HepG2 (cell line): ENCODE measurements around the gene OR52B2. TPM values are rescaled to one million over a fixed set of nuclear protein-coding genes. Genes with fewer than 3 reads are reported as not detected.

Experiments
- ATAC-seq: fragments of 200-7000 bp; cut with Tn5 transposase; 3 replicates; pipeline ENCODE4 v1.9.1; 2020; ENCODE audit warnings: mild to moderate bottlenecking, moderate library complexity
- BruUV-seq: library from RNA; stranded (reverse); fragments of 400-500 nt; replicated peaks from 2 replicates; lab custom pipeline; 2021; lab: Mats Ljungman, UMichigan
- CTCF ChIA-PET: fragments of 300-600 bp; formaldehyde crosslinking; extraction: SDS; loops from one replicate; lab custom pipeline; 2021; ENCODE audit warnings: low total read pairs, inconsistent platforms, low intra/inter-chr PET ratio; lab: Yijun Ruan, JAX
- POLR2A ChIA-PET: fragments of 350-600 bp; sonication (Branson Sonifier 250); formaldehyde crosslinking; loops from one replicate; lab custom pipeline; 2020; ENCODE audit warnings: antibody characterized with exemption, inconsistent platforms; lab: Yijun Ruan, JAX
- DNase-seq: peaks from one replicate; pipeline ENCODE4 v3.0.0-alpha.2; 2015; ENCODE audit warnings: low spot score
- FAIRE-seq: peaks from 3 replicates; lab custom pipeline; 2011; peaks lifted over from hg19 to GRCh38; lab: Jason Lieb, UNC
- H2AFZ ChIP-seq: one replicate; pipeline ENCODE4 v1.6.1; 2011; ENCODE audit warnings: low read length, inconsistent platforms
- H3K27ac ChIP-seq: fragments of 300-600 bp; 3 replicates; pipeline ENCODE4 v1.8.0; 2011; ENCODE audit warnings: mixed run types, mild to moderate bottlenecking, mixed read lengths, low read length, inconsistent platforms; ENCODE audit not compliant: insufficient read depth; ENCODE audit errors: extremely low read length
- H3K27me3 ChIP-seq, 2 experiments: fragments of 200-600 bp in 1 of 2; 2 replicates in 1 of 2; 3 replicates in 1 of 2; pipeline versions ENCODE4 v1.6.0 to v1.8.0; 2011; ENCODE audit warnings: low read length in 2 of 2, mild to moderate bottlenecking in 2 of 2, moderate library complexity in 2 of 2, inconsistent platforms in 1 of 2; ENCODE audit not compliant: insufficient read depth in 2 of 2, control insufficient read depth in 1 of 2
- H3K36me3 ChIP-seq, 2 experiments: fragments of 200-600 bp in 1 of 2; replicated peaks in 1 of 2; 2 replicates in 1 of 2; 3 replicates in 1 of 2; pipeline versions ENCODE4 v1.5.1 to v1.8.0; 2011; ENCODE audit warnings: low read length in 2 of 2, inconsistent platforms in 1 of 2; ENCODE audit not compliant: insufficient read depth in 2 of 2, control insufficient read depth in 1 of 2
- H3K4me1 ChIP-seq: 2 replicates; pipeline ENCODE4 v1.5.1; 2012; ENCODE audit warnings: low read length, inconsistent platforms; ENCODE audit not compliant: insufficient read depth
- H3K4me2 ChIP-seq: 2 replicates; pipeline ENCODE4 v1.6.0; 2011; ENCODE audit warnings: low read depth, low read length, inconsistent platforms
- H3K4me3 ChIP-seq, 3 experiments: fragments of 200-600 bp in 1 of 3; sonication (generic), shearing (Covaris generic) in 1 of 3; replicated peaks in 1 of 3; 2 replicates each; pipeline ENCODE4 v1.5.1; 2011 to 2016; ENCODE audit warnings: low read length in 3 of 3, inconsistent platforms in 2 of 3, low read depth in 2 of 3, mild to moderate bottlenecking in 2 of 3, control low read depth in 1 of 3, mixed read lengths in 1 of 3; ENCODE audit not compliant: insufficient read depth in 1 of 3
- H3K79me2 ChIP-seq: one replicate; pipeline ENCODE4 v1.6.1; 2011; ENCODE audit warnings: low read length, inconsistent platforms; ENCODE audit not compliant: insufficient read depth
- H3K9ac ChIP-seq: 2 replicates; pipeline ENCODE4 v1.6.0; 2011; ENCODE audit warnings: mild to moderate bottlenecking, low read depth, low read length, inconsistent platforms; ENCODE audit not compliant: insufficient read depth
- H3K9me3 ChIP-seq: 2 replicates; pipeline ENCODE4 v1.5.1; 2012; ENCODE audit warnings: mild to moderate bottlenecking, low read length
- H4K20me1 ChIP-seq: 2 replicates; pipeline ENCODE4 v1.6.0; 2011; ENCODE audit warnings: inconsistent platforms, mild to moderate bottlenecking, low read length, moderate library complexity; ENCODE audit not compliant: insufficient read depth
- BCL6 ChIP-seq: IDR thresholded peaks from 2 replicates; pipeline ENCODE4 v1.6.1; 2016; ENCODE audit warnings: missing genetic modification reagents, missing compliant biosample characterization
- CREB3 ChIP-seq: sonication (generic); formaldehyde crosslinking; IDR thresholded peaks from 2 replicates; pipeline ENCODE4 v1.5.0; 2020; ENCODE audit warnings: missing genetic modification reagents
- LCORL ChIP-seq, 2 experiments: fragments of 450-650 bp in 1 of 2; sonication (generic) in 1 of 2; formaldehyde crosslinking in 1 of 2; IDR thresholded peaks; 2 replicates each; pipeline versions ENCODE4 v1.5.0 to v1.6.1; 2017 to 2020; ENCODE audit warnings: antibody characterized with exemption in 1 of 2, missing genetic modification reagents in 1 of 2
- MAFF ChIP-seq: IDR thresholded peaks from 2 replicates; pipeline ENCODE4 v1.6.1; 2011; ENCODE audit warnings: low read depth, low read length, improper control_type of control experiment
- MAFK ChIP-seq, 2 experiments: IDR thresholded peaks in 1 of 2; conservative IDR thresholded peaks in 1 of 2; 2 replicates each; pipeline ENCODE4 v1.6.1; 2011; ENCODE audit warnings: improper control_type of control experiment in 2 of 2, low read length in 2 of 2
- MYC ChIP-seq: sonication (generic); formaldehyde crosslinking; IDR thresholded peaks from 2 replicates; pipeline ENCODE4 v1.9.0; 2021; ENCODE audit warnings: missing genetic modification reagents, borderline replicate concordance
- NRL ChIP-seq: sonication (generic); formaldehyde crosslinking; IDR thresholded peaks from 2 replicates; pipeline ENCODE4 v1.5.0; 2020; ENCODE audit warnings: missing genetic modification reagents, mild to moderate bottlenecking, moderate library complexity, borderline replicate concordance
- POLR2AphosphoS2 ChIP-seq: IDR thresholded peaks from 2 replicates; pipeline ENCODE4 v1.6.1; 2011; ENCODE audit warnings: low read depth, low read length, improper control_type of control experiment
- SRSF1 ChIP-seq: fragments of 200-400 bp; formaldehyde crosslinking; optimal IDR thresholded peaks from 2 replicates; pipeline ENCODE3; 2017; ENCODE audit warnings: mild to moderate bottlenecking, low read depth, low read length, moderate library complexity
- TFAP4 ChIP-seq: sonication (generic); IDR thresholded peaks from 2 replicates; pipeline ENCODE4 v1.6.1; 2016; ENCODE audit warnings: low read depth, borderline replicate concordance
- U2AF2 ChIP-seq: fragments of 200-400 bp; formaldehyde crosslinking; IDR thresholded peaks from 2 replicates; pipeline ENCODE4 v1.6.1; 2017; ENCODE audit warnings: low read depth, mild to moderate bottlenecking, low read length
- ZMAT3 ChIP-seq: sonication (generic); formaldehyde crosslinking; conservative IDR thresholded peaks from 2 replicates; pipeline ENCODE4 v1.7.0; 2021; ENCODE audit warnings: missing genetic modification reagents
- ZNF234 ChIP-seq: sonication (generic); formaldehyde crosslinking; conservative IDR thresholded peaks from 2 replicates; pipeline ENCODE4 v1.5.1; 2020; ENCODE audit warnings: mild to moderate bottlenecking, missing genetic modification reagents
- ZNF512 ChIP-seq: sonication (generic); formaldehyde crosslinking; IDR thresholded peaks from 2 replicates; pipeline ENCODE4 v1.4.0; 2020; ENCODE audit warnings: mild to moderate bottlenecking, missing genetic modification reagents
- ZNF879 ChIP-seq: sonication (generic); formaldehyde crosslinking; IDR thresholded peaks from 2 replicates; pipeline ENCODE4 v1.8.1; 2023; ENCODE audit warnings: missing genetic modification reagents
- WGBS: methylation state at CpG from one replicate; pipeline ENCODE4 v1.1.6; 2017; ENCODE audit warnings: low lambda C conversion rate; 5-methylcytosine and 5-hydroxymethylcytosine counted together
- in situ Hi-C: cut with HindIII; loops from 2 replicates; pipeline ENCODE4 v1.10.0; 2017; ENCODE audit warnings: low pct_unique_long_range_greater_than_20kb; ENCODE audit not compliant: extremely low pct_ligation_motif_present
- intact Hi-C: fragments of 100-400 bp; cut with micrococcal nuclease; formaldehyde crosslinking; loops from one replicate; pipeline ENCODE4 v1.10.0; 2022; ENCODE audit not compliant: unreplicated experiment
- polyA plus RNA-seq, 8 experiments: library from polyadenylated mRNA; depleted of rRNA in 3 of 8; stranded (reverse) in 7 of 8; unstranded in 1 of 8; fragments of >200 nt; fragmentation: Illumina TruSeq in 4 of 8; extraction: Trizol in 4 of 8; gene quantifications; 2 replicates each; pipeline versions ENCODE4 v1.2.1 to v1.2.3, GENCODE V29; 2011 to 2016; ENCODE audit warnings: low read depth in 4 of 8, missing spikeins in 1 of 8, mixed read lengths in 1 of 8; ENCODE audit not compliant: insufficient read depth in 1 of 8
- total RNA-seq, 5 experiments: library from RNA; depleted of rRNA; stranded (reverse); fragments of >200 nt; fragmentation: Illumina TruSeq; extraction: Trizol; gene quantifications; 2 replicates each; pipeline ENCODE4 v1.2.3, GENCODE V29; 2016; ENCODE audit warnings: low read depth in 1 of 5

The OR52B2 gene
- total and polyA plus RNA-seq, 2 of the 13 experiments (the other 11 are each of a cell fraction or from before 2014, with no cell fraction given) = not detected

- BruUV-seq = no TSS peak
- H4K20me1 ChIP-seq = no peaks in the 10 kb centered on the region
- no peak overlapping the region for H3K9ac ChIP-seq
- intact Hi-C loops = no loop called here
- TF ChIP-seq MAFK (conservative IDR thresholded peaks at IDR 0.05 in 1 of 2, IDR thresholded peaks at IDR 0.05 in 1 of 2; ENCODE audit: low read length in 2 of 2) (peak; percentile 75 to 93), NRL (CRISPR knock-in tag) (no peak), MAFF (peak; percentile 81)
- TF ChIP-seq, all 625 proteins: peak for 2
- H3K4me2 ChIP-seq = no peak overlapping the region
- POLR2A ChIA-PET = no interaction called here
- FAIRE-seq (no peak), DNase-seq (no peak), ATAC-seq (no peak)
- no peak overlapping the region for H3K4me3 ChIP-seq
- CTCF ChIA-PET = no interaction called here
- no peaks in the 10 kb centered on the region for H3K9me3 ChIP-seq
- no peak overlapping the region for H2AFZ ChIP-seq
- no peaks in the 10 kb centered on the region for H3K79me2 ChIP-seq
- no peaks in the 10 kb centered on the region for H3K36me3 ChIP-seq
- 5% methylated on average over 1 of the region's 1 CpG for WGBS
- H3K27me3 ChIP-seq = no peaks in the 10 kb centered on the region; a peak in 1 of 5 replicates
- no peak overlapping the region for H3K27ac ChIP-seq
- in situ Hi-C loops = no loop called here
- no peaks in the 10 kb centered on the region for H3K4me1 ChIP-seq
These were observed 37.7 kb downstream of the OR52B2 start for GRCh38 chr11:6132431-6132830.

- intact Hi-C loops = no loop called here
- Histone ChIP-seq H3K79me2 (no peaks in the 10 kb centered on the region), H3K9ac (no peak overlapping the region), H3K27ac (no peak overlapping the region), H3K4me3 (no peak overlapping the region), H2AFZ (no peak overlapping the region), H3K4me2 (no peak overlapping the region), H3K27me3 (no peaks in the 10 kb centered on the region; a peak in 2 of 5 replicates), H3K9me3 (no peaks in the 10 kb centered on the region), H3K4me1 (no peaks in the 10 kb centered on the region), H4K20me1 (no peaks in the 10 kb centered on the region), H3K36me3 (no peaks in the 10 kb centered on the region)
- no peak for FAIRE-seq
- ChIA-PET POLR2A (no interaction called here), CTCF (no interaction called here)
- no peak for DNase-seq
- in situ Hi-C loops = no loop called here
- no peak for ATAC-seq
- no TSS peak for BruUV-seq
- WGBS = 0% methylated on average over 1 of the region's 1 CpG
- no peak for TF ChIP-seq BCL6 (CRISPR knock-in tag)
- TF ChIP-seq LCORL (IDR thresholded peaks at IDR 0.05) = no peak
- TF ChIP-seq LCORL (CRISPR knock-in tag; IDR thresholded peaks at IDR 0.05) = no peak
- TF ChIP-seq POLR2AphosphoS2 = no peak
- no peak for TF ChIP-seq ZNF512 (CRISPR knock-in tag)
- TF ChIP-seq ZNF234 = no peak
- no peak for TF ChIP-seq ZNF879 (CRISPR knock-in tag)
- no peak for TF ChIP-seq U2AF2
- TF ChIP-seq ZMAT3 (CRISPR knock-in tag) = no peak
- no peak for TF ChIP-seq TFAP4
- no peak for TF ChIP-seq SRSF1
- TF ChIP-seq MYC (CRISPR knock-in tag) = no peak
- TF ChIP-seq CREB3 (CRISPR knock-in tag) = no peak
These were observed 40.5 kb downstream of the OR52B2 start for GRCh38 chr11:6129635-6130034.
